HG03565 (cell line): ENCODE results near the gene JAM3.
"Not testable (repeated sequence)": the region's sequence is repeated elsewhere in the genome, so short reads cannot be mapped to it uniquely, and the experiment has no call there.

Source experiments
- ATAC-seq: cut with Tn5 transposase; IDR thresholded peaks from one replicate; pipeline ENCODE4 v1.9.1; 2021; ENCODE audit warnings: mild to moderate bottlenecking, moderate library complexity; ENCODE audit not compliant: unreplicated experiment

Gene JAM3

GRCh38 chr11:134171951-134172350 is 103.1 kb downstream of the JAM3 start:
- ATAC-seq: no peak

GRCh38 chr11:134173296-134173695 is 104.4 kb downstream of the JAM3 start:
- ATAC-seq: no peak

- no peak for ATAC-seq
These were observed 107.4 kb downstream of the JAM3 start for GRCh38 chr11:134176284-134176683.

- no peak for ATAC-seq
These were observed 109.3 kb downstream of the JAM3 start for GRCh38 chr11:134178032-134178674.

GRCh38 chr11:134181707-134182106 is 112.8 kb downstream of the JAM3 start:
- ATAC-seq: no peak

GRCh38 chr11:134188092-134188491 is 119.2 kb downstream of the JAM3 start:
- not testable (repeated sequence) for ATAC-seq

GRCh38 chr11:134196756-134197155 is 127.9 kb downstream of the JAM3 start:
- no peak for ATAC-seq

- no peak for ATAC-seq
These were observed 130.7 kb downstream of the JAM3 start for GRCh38 chr11:134199531-134199930.

- no peak for ATAC-seq
These were observed 131.8 kb downstream of the JAM3 start for GRCh38 chr11:134200688-134201087.
